GM19395 (cell line): ENCODE results near the gene MOCS1.

Source experiments
- ATAC-seq: cut with Tn5 transposase; IDR thresholded peaks from one replicate; pipeline ENCODE4 v1.9.1; 2021; ENCODE audit warnings: mild to moderate bottlenecking, moderate library complexity; ENCODE audit not compliant: unreplicated experiment

Gene MOCS1

DNA sequence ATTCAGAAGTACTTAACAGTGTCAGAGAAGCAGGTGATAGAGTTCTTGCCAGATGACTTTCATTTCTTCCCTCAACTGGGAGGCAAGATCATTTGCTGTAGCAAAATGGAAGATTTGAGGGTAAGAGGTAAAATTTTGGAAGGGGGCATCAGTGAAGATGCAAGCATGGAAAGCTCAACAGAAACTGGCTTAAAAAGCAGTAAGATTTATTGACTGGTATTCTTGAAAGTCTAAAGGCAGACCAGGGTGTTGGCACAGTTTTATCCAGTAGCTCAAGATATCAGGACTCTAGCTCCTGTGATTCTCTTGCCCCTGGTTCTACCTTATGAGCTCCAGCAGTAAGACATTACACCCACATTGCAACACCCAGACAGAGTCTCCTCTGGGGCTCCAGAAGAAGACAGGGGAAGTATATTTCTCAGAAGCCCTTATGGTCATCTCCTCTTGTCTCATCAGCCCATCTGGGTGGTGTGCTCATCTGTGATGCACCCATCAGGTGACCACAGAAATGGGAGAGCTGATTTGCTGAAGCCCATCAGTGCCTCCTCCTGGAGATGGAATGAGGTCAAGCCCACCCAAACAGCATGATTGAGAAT lies 16.0 kb upstream of the MOCS1 start:
- no peak for ATAC-seq

DNA sequence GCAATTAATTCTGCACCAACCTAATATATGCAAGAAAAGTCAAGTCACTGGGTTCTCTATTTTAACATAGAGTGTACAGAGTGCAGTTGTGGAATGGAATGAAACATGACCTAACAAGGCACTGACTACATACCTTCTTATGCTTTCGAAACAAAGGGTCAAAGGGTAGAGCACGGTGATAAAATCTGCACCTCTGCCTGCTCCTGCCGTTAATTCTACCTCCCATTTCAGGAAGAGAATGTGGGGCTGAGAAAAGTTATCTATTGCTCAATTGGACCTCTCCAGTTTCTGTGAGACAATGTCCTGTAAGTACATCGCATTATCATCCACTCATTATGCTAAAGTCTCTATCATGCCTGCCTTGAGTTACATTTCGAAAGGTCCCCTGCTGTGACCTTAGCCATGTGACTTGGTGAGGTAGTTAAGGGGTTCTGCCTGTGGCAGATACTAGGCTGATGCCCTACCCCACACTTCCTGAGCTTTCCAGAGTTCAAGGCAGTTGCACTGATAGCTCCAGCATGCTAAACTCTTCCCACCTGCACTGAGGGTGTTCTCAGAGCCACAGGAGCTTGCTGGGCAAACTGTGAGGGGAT lies 14.0 kb upstream of the MOCS1 start:
- ATAC-seq = no peak

GRCh38 chr6:39947611-39948068 lies 13.4 kb upstream of the MOCS1 start:
- ATAC-seq = no peak

DNA sequence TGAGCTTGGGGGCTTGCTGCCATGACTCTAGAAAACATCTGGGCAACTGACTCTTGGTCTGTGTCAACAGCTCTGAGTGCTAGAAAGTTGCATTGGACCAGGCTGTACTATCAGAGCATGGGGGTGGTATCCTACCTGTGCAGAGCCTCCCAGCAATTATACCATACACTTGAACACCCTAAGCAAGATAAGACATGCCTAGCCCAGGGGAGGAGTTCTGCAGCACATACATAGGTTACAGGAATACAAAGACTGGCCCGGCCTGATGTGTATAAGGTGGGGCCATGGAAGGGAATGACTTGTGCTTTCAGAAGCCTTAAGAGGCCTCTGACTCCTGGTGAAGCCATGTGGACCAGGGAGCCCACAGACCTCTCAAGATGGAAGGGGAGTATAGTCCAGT lies 11.4 kb upstream of the MOCS1 start:
- ATAC-seq = no peak

- ATAC-seq = no peak
Observed at GRCh38 chr6:39942903-39943580, 8.8 kb upstream of the MOCS1 start.

GRCh38 chr6:39941820-39942219 lies 7.6 kb upstream of the MOCS1 start:
- ATAC-seq = no peak

GRCh38 chr6:39941138-39941537 lies 6.9 kb upstream of the MOCS1 start:
- ATAC-seq = no peak

DNA sequence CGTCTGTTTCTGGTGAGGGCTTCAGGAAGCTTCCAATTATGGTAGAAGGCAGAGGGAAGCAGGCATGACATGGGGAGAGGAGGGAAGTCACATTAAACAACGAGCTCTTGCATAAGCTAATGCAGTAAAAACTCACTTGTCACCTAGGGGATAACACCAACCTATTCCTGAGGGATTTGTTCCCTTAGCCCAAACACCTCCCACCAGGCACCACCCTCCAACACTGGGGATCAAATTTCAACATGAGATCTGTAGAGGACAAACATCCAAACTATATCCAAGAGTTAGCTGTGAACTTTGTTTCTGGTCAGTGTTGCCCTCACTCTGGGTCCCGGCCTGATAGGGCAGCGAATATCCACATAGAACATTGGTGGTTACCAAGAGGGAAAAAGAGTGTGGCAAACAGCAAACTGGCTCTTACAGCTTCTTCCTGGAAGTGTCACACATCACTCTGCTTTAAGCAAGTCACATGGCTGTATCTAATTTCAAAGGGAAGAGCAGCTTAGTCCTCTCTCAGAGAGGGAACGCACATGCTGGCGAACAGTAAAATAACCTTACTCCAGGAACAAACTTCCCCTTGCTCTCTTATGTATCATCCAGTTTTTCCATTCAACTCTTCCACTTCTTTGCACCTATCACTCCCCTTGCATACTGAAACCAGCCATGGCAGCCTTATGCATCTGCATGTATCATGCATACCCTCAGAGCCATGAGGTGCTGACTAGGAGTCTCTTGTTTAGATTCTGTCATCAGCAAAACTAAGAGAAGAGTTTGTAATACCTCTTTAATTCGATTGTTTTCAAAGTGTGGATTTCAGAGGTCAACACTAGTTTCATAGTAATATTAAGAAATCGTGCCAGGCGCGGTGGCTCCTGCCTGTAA lies 4.8 kb upstream of the MOCS1 start:
- ATAC-seq = no peak

DNA sequence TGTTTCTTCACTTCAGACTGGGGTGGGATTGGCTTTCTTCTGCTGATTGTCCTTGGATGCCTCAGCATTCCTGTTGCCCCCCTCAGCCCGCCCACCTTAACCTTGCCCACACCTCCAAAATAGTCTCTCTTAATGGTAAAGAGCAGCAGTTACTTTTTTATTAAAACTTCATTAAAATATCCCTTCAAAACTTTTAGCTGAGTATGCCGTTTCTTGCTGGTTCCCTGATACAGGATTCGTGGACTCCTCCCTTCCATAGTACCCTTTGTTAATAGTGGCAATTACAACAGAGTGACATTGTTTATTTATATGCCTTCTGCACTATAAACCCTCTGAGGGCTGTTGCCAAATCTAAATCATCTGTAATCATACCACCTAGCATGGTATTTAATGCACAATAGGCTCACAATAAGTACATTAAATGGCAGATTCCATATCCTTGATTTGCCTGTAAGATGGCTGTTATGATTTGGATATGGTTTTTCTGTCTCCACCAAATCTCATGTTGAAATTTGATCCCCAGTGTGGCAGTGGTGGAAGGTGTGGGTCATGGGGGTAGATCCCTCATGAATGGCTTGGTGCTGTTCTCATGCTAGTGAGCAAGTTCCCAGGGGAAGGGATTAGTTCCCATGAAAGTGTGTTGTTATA lies 3.5 kb upstream of the MOCS1 start:
- no peak for ATAC-seq

GRCh38 chr6:39936857-39937256 lies 2.6 kb upstream of the MOCS1 start:
- no peak for ATAC-seq

- ATAC-seq = no peak
Observed at GRCh38 chr6:39935241-39935640, 979 bp upstream of the MOCS1 start.

DNA sequence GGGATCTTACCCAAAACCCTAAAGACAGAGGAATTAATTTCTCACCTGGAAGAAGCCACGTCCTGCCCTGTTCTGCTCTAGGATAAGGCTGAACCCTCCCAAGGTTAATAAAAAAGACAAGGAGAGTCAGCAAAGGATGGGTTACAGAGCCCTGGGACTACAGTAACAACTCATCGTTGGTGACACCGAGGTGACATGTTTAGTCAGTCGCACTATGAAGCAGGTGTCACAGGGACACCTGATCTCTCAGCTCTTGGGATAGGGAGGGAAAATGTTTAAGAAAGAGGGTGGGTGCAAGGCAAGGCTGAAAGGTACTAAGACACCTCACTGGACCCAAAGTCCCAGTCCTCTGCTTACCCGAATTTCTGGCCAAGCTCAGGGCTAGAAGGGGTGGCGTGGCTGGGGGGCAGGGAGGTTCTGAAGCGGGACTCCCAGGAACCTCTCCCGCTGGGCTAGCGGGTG lies 562 bp downstream of the MOCS1 start:
- ATAC-seq = no peak

DNA sequence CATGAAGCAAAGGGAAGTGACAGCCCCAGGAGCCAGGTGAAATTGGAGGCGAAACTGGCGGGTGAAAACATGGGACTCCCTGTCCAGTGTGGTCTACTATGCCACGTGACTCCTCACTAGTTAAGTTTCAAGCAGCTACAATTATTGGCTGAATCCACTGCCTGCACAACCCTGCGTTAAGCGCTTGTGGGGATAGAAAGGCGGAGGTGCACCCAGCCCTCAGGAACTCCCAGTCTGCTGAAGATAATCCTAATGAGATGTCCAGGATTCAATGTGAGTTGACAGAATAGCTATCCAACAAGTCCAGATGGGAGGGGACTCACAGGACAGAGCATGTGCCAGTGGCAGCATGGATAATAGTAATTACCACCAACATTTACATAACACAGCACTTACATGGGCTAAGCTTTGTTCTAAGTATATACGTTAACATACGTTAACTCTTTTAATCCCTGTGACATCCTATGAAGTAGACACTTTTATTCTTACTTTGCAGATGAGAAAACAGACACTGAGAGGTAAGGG lies 1.8 kb downstream of the MOCS1 start:
- ATAC-seq = no peak

DNA sequence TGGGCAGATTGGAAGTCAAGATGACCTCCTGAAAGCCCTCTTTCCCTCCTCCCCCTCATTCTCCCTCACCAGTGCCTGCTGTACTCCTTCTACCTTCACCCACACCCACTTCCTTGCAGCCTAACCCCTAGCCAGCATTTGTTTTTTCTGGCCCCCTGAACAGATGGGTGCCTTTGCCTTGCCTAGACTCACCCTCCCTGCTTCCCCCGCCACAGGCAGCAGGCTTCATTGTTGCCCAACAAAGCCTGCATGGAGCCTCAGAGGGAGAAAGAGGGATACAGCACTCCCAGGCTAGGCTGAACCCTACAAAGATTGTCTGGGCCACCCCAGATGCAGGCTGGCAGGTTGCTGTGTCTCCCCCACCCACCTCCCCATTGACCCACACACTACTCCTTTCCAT lies 2.7 kb downstream of the MOCS1 start:
- ATAC-seq = no peak

- no peak for ATAC-seq
Observed at GRCh38 chr6:39930540-39930939, 3.7 kb downstream of the MOCS1 start.

DNA sequence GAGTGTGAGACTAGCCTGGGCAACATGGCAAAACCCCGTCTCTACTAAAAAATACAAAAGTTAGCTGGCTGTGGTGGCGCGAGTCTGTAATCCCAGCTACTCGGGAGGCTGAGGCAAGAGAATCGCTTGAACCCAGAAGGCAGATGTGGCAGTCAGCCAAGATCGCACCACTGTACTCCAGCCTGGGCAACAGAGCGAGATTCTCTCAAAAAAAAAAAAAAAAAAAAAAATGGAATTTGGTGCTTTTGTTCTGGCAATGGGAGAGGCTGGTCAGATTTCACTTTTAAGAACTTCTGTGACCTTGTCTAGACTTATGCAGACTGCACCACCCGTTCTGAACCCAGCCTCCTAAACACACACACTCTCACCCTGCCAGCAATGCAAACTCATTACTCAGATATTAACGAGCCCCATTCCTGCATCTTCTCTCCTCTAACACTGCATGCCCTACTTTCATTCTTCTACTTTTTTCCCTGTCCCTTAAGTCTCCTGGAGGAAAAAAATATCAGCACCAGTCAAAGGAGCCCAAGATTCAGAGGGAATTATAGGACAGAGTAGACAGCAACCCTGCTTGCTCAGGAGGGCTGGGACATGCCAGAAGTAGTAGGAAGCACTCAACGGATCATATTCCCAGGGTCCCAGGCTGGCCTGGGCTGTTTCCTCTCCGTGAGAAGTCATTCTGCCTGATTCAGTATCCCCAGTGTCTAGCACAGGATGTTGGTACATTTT lies 4.4 kb downstream of the MOCS1 start:
- no peak for ATAC-seq

DNA sequence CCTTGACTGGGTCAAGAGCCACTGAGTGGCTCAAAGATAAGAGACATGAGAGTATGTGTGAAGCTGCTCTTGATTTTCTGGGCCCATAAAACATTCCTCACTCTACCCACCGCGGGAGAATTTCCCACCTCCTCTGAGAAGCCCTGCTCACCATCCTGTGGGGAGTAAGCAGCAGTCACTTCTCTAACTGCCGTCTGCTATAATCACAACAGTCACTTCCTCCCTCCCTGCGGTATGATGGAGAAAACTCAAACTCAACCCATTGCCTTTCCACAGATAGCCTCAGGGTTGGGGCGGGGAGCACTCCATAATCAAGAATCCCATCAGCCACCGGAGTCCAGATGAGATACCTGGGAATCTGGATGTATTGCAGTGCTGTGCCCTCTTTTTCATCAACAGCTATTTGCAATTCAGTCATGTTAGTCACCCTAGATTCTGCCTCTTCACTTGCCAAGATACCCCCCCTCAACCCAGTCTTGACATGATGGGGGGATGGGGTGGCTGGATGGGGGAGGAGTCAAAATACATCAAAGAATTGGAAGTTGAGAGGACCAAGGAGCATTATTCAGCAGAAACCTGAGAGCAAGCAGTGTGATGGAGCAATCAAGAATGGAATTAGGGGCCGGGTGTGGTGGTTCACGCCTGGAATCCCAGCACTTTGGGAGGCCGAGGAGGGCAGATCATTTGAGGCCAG lies 5.1 kb downstream of the MOCS1 start:
- no peak for ATAC-seq

- ATAC-seq = no peak
Observed at GRCh38 chr6:39927159-39927558, 7.1 kb downstream of the MOCS1 start.

DNA sequence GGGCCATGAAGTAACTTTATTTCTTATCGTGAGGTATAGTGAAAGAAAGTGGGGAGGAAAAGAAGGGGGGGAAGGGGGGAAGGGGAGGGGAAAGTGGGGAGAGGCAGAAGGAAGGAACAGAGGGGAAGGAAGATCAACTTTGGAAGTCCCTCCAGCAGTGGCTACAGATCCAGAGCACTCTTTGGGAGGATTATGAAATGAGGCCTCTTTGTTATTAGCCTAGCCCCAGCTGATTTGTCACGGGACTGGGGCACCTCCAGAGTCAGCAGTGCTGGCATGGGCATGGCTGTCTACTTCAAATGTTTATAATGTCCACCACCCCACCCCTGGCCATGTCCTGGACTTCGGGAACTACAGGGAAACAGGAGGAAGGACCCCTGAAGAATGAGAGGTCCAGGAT lies 7.6 kb downstream of the MOCS1 start:
- ATAC-seq = no peak

DNA sequence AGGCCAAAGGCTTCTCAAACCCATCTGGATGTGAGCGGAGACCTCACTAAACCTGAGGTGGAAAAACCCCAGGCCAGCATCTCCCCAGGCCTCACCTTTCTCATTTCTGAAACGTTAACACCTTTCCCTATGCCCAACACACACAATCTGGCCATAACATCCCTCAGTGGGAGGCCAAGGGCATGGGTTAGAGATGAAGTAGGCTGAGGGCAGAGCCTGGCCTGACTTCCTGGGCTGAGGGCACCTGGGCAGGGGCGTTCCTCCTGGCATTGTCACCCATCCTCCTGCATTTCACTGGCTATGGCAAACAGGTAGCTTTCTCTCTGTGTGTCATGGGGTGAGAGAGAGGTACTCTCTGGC lies 8.4 kb downstream of the MOCS1 start:
- no peak for ATAC-seq
